ENCODE measurements around the gene PHLDA3.

PHLDA3 gene
- 1.3 to 3.4 (median 1.4) reads per million in 3 experiments for total RNA-seq

DNA sequence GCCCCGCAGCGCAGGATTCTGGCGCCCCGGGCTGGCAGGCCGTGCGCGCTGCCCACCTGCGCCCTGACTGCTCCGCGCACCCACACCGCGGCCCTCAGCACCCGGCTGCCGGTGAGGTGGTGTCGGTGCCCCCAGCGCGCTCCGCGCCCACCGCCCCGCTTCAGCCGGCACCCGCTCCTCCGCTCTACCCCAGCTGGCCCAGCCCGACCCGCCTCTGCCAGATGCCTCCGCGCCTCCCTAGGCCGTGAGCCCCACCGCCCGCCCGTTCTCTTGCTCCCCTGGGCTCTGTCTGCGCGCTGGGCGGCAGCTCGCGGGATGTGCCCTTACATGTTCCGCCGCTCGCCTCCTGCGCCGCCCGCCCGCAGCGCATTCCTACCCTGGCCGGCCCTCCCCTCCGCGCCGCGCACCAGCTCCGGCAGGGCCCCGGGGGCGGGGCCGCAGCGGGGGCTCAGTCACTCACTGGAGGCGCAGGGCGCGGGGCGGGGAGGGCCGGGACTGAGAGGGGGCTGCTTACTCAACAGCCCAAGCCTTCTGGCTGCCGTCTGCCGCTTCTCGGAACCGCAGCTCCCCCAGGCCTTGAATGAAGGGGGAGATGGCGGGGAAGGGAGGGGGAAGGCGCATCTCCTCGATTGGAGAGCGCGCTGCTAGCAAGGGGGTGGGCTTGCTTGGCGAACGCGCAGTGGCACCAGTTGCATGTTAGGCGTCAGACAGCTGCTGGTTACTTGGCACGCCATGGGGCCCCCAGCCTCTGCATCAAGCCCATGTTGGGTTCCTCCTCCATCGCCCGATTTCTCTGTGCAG is at the start of gene PHLDA3:
Gene PHLDA3 (minus strand): TSS at position 345 of the 801 bp plus-strand sequence. CDS start 402 bp downstream, outside the sequence.
- DNase-seq = no peak

DNA sequence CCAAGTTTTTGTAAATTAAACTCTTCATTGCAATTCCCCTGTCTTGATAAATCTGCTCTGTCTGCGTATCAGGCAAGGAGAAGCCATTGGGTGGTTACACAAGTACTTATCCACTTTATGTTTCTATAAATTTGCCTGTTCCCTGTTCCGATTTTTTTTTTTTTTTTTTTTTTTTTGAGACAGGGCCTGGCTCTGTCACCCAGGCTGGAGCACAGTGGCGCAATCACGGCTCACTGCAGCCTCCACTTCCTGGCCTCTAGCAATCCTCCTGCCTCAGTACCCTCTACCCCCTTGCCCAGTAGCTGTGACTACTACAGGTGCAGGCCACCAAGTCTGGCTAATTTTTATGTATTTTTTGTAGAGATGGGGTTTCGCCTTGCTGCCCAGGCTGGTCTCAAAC is 49.1 kb upstream of the PHLDA3 start:
- DNase-seq = no peak

DNA sequence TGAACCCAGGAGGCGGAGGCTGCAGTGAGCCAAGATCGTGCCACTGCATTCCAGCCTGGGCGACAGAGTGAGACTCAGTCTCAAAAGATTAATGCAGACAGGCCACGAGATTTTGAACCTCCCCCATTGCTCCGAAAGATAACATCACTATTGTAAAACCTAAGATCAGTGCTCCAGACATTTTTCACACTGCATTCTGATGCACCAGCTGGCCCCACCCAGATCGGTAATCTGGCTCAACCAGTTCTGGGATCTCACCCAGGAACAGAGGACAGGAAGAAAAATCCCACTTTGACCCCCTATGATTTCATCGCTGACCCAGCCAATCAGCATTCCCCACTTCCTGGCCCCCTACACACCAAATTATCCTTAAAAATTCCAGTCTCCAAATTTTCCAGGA is 48.6 kb upstream of the PHLDA3 start:
- DNase-seq = no peak

DNA sequence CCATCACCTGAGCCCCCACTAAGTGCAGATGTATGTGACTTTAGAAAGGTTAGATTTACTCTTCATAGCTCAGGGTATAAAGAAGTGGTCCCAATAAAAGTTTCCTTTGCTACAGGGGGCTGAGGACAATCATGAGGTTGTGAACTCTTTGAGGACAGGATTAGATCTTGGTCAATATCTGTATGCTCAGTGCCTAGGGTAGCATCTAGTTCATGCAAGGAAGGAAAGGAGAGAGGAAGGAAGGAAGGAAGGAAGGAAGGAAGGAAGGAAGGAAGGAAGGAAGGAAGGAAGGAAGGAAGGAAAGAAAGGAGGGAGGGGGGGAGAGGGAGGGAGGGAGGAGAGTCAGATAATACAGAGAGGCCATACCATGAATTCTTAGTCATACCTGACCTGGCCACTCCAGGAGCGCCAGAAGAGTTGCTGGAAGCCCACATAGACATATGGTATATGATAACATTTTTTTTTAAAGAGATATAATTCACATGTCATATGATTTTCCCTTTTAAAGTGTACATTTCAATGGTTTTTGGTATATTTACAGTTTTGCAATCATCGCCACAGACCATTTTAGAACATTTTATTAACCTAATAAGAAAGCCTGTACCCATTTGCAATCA is 47.6 kb upstream of the PHLDA3 start:
- no peak for DNase-seq

DNA sequence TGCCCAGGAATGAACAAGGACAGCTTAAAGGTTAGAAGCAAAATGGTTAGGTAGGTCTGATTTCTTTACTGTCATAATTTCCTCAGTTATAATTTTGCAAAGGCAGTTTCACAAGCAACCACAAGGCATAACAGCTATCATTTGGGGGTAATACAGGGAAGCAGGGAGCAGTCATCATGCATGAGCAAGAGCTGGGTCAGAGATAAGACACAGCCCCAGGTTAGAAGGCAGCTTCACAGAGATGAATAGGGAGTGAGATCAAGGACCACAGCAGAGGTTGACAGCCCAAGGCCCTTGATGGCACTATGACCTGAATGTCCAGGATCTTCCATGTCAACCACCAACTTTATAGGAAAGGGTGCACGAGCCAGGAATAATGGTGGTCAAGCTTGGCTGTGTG is 46.9 kb upstream of the PHLDA3 start:
- DNase-seq = no peak

DNA sequence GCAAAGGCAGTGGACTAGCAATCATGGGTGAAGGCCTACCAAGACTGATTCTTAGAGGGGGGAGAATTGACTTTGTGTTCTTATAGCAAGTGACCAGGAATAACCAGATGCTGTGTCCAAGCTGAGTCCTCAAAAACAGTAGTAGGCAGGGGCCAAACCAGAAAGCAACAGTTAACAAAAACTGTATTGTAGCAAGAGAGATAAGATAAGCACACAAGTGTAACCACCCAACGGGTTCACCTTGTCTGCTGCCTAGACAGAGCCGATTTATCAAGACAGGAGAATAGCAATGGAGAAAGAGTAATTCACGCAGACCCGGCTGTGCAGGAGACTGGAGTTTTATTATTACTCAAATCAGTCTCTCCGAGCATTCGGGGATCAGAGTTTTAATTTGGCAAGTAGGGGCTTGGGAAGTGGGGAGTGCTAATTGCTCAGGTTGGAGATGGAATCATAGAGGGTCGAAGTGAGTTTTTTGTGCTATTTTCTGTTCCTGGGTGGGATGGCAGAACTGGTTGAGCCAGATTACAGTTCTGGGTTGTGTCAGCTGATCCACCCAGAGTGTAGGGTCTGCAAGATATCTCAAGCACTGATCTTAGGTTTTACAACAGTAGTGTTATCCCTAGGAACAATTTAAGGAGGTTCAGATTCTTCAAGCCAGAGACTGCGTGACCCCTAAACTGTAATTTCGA is 46.2 kb upstream of the PHLDA3 start:
- DNase-seq = no peak

DNA sequence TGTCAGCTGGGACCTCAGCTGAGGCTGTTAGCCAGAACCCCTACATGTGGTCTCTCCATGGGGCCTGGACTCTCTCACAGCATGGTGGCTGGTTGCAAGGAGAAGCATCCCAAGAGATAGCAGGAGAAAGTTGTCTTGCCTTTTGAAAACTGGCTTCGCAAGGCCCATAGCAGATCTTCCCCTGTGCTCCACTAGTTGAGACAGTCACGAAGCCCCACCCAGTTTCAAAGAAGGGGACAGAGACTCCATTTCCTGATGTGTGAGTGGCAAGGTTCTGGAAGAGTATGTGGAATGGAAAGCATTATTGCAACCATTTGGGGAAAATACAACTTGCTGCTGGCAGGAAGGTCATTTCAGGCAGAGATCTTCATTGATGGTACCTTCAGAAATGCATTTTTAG is 45.5 kb upstream of the PHLDA3 start:
- DNase-seq = no peak

DNA sequence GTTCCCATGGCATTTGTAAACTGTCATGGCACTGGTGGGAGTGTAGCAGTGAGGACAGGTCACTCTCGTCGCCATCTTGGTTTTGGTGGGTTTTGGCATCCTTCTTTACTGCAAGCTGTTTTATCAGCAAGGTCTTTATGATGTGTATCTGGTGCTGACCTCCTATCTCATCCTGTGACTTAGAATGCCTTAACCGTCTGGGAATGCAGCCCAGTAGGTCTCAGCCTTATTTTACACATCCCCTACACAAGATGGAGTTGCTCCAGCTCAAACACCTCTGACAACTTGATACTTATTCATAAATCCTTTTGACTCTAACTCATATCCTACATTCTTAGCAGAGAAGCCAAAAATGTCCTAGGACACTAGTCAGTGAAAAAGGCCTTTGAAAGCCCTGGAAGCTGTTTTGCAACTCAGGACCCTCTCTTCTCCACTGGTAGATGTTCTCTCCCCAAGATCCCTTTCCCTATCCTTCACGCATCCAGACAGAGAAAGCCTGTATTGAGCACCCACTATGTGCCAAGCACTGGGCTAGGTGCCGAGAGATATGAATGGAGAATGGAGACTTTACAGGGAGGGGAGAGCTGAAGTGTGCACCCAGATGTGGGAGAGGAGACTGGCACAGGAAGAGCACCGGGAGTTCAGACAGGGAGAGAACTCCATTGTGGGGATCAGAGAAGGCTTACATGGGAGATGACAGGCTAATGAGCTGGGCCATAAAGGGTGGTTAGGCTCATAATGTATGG is 44.7 kb upstream of the PHLDA3 start:
- DNase-seq = no peak

DNA sequence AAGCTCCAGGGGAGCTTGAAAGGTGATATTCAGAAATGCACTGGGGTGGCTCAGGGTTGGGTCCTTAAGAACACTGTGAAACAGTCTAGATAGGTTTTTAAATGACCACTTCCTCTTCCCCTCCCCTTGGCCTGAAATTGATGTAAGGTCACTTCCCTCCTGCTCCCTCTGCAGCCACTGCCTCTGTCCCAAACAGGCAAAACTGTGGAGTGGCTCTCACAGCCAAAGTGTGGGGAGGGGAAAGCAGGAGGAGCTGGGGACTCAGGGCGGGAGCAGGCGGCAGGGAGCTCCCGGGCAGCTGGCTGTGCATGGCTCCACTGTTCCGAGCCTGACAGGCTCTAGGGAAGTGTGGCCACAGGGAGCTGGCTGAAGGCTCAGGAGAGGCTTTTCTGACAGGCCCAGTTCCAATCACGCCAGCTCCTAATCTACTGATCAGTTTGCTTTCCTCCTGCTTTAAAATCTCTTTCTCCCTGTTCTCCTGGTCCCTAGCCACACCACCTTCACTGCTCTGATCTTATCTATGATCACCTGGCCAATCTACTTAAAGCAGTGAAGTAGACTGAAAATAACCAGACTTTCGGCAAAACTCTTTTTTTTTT is 43.1 kb upstream of the PHLDA3 start:
- no peak for DNase-seq

DNA sequence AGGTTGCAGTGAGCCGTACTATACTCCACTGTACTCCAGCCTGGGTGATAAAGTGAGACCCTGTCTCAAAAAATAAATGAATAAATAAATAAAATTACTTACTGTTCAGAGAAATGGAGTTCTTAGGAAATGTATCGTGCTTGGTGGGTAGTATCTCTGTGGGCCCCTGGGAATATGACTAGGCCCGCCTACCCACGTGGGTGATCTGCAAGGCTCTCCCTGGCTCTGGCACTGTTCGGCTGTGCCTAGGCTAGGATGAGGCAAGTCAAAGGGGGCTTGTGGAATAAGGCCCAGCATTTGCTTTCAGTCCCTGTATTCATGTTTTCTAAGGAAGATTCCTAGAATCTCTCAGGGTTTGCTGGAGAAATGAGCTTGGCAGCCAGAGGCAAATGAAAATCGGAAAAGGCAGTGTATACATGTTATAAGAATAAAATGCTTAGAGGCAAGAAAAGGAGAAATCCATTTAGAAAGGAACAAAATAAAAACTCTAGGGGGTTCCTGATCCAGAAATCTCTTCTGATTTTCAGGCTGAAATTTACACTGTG is 42.5 kb upstream of the PHLDA3 start:
- no peak for DNase-seq

DNA sequence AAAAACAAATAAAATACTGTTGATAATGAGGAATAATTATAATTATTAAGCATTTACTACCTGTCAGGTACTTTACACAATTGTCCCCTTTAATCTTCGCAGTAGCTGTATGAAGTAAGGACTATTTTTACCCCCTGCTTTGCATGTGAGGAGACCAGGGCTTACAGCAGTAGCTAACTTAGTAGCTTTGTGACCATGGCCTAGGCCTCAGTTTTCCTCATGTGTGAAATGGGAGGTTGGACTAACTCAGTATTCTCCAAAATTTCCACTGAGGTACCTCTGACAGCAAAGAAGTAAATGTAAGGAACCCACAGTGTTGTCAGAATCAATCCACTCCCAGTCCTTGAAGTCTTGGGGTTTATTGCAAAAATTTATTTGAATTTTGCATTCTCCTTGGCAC is 41.7 kb upstream of the PHLDA3 start:
- DNase-seq = no peak

DNA sequence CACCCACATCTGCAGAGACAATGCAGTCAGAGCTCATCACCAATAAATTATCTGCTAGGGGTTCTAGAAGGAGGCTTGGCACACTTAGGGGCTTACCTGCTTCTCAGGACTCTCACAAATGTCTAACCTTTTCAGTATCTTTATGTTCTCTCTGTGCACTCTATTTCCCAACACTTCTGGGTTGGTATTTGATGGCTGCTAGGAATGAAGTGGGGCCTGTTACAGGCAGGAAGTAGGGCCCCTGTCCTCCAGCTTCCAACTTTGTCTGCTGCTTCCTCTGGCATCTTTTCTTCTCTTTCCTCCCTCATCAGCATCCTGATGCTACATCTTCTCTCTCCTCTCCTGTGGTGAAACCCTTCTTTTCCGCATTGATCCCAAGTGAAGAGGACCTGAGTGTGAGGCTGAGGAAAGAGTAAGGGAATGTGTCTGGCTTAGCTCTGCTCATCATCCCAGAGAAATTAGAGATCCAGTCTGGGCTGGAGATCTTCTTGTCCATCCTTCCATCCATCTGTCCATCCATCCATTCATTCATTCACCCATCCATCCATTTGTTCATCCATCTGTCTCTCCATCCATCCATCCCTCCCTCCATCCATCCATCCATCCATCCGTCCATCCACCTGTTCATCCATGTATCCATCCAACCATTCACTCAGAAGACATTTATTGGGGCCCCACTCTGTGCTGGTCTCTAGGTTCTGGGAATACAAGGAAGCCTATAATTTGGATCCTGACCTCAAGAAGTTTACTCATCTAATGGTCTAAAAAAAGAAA is 40.8 kb upstream of the PHLDA3 start:
- DNase-seq = no peak

DNA sequence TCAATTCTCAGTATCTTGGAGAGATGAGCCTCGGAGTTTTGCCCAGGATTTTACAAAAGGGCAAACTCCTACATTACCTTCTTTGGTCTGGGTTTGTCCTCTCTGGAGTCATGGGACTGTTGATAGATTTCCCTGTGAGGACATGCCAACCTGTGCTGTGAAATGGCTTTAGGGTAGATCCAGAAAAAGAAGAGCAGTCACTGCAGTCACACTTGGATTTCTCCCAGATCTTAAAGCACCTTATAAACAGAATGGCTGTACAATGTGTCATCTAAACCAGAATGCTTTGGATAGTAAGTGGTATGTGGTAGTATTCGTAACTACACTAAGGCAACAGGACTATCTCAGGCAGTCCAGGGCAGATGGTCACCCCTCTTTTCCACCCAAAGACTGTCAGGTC is 39.8 kb upstream of the PHLDA3 start:
- DNase-seq = no peak

DNA sequence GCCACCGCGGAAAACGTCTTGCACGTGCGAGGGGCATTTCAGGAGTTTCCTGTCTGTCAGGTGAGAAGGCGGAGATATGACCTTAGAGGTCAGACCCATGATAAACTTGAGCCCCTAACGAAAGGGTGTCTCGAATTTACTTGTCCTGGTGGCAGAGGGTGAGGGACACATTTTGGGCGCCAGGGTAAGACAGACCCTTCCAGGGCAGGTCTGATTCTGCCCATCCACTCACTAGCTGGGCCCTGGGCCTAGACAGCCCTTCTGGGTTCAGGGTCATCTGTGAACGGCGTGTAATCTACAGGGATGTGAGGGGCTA is 38.3 kb upstream of the PHLDA3 start:
- DNase-seq = no peak

DNA sequence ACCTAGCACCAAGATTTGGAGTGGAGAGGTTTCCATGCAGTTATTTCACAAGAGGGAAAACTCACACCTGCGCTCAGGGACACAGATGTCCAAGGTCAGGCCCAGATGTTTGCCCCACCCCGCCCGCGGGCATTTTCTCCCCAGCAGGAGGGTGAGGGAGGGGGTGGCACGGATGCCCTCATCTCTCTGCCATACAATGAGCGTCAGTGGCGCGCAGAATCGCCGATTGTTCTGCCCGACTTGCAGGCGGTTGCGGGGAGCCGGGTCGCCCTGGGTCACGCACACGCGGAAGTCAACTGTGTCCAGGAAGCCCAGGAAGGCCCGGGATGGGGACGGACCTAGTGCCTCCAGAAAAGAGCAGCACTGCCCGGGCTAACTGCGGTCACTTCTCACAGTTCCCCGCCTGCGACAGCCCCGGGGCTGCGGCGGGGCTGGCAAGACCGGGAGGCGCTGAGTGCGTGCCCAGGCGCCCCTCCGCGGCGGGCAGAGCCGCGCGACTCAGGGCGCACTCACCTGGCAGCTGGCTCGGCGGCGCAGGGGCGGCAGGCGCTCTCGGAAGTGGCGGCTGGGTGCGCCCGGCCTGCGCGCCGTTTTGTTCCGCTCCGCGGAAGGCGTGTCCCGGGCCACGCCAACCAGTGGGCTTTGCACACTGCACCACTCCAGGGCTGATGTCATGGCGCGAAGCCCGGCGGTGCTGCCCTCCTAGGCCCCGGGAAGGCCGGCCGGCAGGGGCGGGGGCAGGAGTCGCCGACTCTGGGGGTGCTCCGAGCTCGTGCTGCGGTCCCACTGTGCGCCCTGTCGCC is 37.8 kb upstream of the PHLDA3 start, which contains the start of gene CSRP1:
Gene CSRP1 (minus strand): TSS at position 567 of the 803 bp plus-strand sequence. CDS start 10,820 bp downstream, outside the sequence.
- peak; percentile 78 for DNase-seq

DNA sequence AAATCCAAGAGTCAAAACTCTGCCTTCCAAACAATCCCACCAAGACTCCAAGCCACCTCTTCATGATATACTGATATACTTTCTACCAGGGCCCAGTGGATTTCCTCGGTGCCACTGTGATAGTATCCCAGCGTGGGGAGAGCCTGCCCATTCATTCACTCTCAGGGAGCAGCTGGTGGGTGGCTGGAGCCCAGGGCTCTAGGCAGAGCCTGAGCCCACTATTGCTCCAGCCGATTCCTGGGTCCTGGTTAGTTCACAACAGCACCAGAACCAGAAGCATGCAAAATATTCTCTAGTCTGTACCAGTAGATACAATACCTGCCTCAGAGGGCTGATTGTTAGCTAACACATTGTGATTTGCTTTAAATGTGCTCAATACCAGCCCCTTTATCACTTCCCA is 37.1 kb upstream of the PHLDA3 start:
- DNase-seq = no peak

DNA sequence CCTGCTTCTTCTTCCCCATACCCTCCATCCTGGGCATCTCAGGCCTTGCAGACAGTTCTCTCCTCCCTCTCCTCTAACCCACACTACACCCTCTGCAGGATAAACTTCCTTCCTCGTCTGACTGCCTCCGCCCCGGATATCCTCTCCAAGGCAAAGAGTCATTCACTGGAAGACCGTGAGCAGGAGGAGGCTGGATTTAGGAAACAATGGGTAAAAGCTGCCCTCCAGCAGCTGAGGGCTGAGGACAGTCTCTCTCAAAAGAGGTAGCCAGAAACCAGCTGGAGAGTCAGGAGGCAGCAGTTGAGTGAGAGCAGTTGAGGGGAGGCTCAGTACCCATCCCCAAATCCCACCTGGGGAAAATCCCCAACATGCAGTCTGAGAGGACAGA is 36.5 kb upstream of the PHLDA3 start:
- DNase-seq = no peak

DNA sequence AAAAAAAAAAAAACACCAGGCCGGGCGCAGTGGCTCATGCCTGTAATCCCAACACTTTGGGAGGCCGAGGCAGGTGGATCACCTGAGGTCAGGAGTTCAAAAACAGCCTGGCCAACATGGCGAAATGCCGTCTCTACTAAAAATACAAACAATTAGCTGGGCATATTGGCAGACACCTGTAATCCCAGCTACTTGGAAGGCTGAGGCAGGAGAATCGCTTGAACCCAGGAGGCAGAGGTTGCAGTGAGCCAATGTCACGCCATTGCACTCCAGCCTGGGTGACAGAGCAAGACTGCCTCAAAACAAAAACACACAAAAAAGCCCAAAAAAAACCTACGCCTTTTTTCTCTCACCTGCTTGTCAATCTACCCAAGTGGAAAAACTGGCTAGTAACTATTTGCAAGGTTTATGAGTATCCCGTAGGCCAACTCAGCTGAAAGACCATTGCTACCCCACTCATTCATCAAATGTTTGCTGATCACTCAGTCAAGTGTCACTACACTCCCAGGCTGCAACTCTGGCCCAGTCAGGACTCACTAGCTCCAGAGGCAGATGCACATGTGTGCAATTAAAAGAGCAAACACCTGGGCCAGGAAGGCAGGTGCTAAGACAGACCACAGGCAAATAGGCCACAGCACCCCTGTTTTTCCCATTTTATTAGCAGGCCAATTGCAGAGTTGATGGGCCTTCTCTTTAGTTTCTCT is 36.0 kb upstream of the PHLDA3 start:
- no peak for DNase-seq

DNA sequence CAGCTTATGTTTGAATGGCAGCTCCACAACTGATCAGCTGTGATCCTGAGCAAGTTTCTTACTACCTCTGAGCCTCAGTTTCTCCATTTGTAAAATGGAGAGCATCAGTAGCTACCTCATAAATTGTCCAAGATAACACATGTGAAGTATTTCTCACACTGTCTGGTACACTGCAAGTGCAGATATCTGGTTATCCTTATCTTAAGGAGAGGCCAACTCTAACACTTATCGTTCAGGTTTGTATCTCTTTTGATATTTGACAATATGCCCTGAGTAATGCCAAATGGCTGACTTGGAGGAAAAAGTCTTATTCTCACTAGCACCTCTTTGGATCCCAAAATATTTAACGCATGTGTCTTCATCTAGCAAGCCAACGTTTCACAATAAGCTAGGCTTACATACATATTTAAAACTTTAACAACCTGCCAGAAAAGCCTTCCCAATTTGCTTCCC is 35.2 kb upstream of the PHLDA3 start:
- no peak for DNase-seq
